BLaER1 (cell line): Measurements from ENCODE around the gene MYO1E.

ENCODE experiments used
- H3K27ac ChIP-seq: shearing (Covaris generic); formaldehyde crosslinking; 2 replicates; pipeline ENCODE4 v1.8.1; 2022
- H3K27me3 ChIP-seq: shearing (Covaris generic); formaldehyde crosslinking; 2 replicates; pipeline ENCODE4 v1.8.1; 2022
- H3K36me3 ChIP-seq: shearing (Covaris generic); formaldehyde crosslinking; 2 replicates; pipeline ENCODE4 v1.8.1; 2022
- H3K4me1 ChIP-seq: shearing (Covaris generic); formaldehyde crosslinking; 2 replicates; pipeline ENCODE4 v1.8.1; 2022
- H3K4me2 ChIP-seq: shearing (Covaris generic); formaldehyde crosslinking; 2 replicates; pipeline ENCODE4 v1.8.1; 2022
- H3K4me3 ChIP-seq: shearing (Covaris generic); formaldehyde crosslinking; 2 replicates; pipeline ENCODE4 v1.8.1; 2022
- H3K9ac ChIP-seq: shearing (Covaris generic); formaldehyde crosslinking; 2 replicates; pipeline ENCODE4 v1.8.1; 2022
- H3K9me3 ChIP-seq: shearing (Covaris generic); formaldehyde crosslinking; 2 replicates; pipeline ENCODE4 v1.8.1; 2022
- H4K20me1 ChIP-seq: shearing (Covaris generic); formaldehyde crosslinking; 2 replicates; pipeline ENCODE4 v1.8.1; 2022
- Cebpa-rat ChIP-seq: shearing (Covaris generic); IDR thresholded peaks from 2 replicates; pipeline ENCODE4 v1.8.1; 2022

Gene MYO1E

DNA sequence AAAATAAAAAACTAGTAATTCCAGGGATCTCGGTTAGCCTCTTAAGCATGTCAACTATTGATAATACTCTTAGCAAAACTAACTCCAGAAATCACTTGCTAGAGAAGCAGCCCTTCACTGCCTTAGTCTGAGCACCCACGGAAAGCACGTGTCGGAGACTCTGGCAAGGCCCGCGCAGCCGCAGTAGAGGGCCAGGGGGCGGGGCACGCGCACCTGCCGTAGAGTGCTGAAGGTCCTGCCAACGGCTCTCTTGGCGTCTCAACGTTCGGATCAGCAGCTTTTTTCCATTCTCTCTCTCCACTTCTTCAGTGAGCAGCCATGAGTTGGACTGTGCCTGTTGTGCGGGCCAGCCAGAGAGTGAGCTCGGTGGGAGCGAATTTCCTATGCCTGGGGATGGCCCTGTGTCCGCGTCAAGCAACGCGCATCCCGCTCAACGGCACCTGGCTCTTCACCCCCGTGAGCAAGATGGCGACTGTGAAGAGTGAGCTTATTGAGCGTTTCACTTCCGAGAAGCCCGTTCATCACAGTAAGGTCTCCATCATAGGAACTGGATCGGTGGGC is 166.0 kb downstream of the MYO1E start, which contains the start of gene LDHAL6B:
Gene LDHAL6B, plus strand, starts transcription at position 221 of the 561 bp plus-strand sequence. Its CDS starts 98 bp downstream, at position 319.
- Histone ChIP-seq H3K27me3 (no peaks in the 10 kb centered on the region), H3K4me1 (no peaks in the 10 kb centered on the region), H3K36me3 (no peaks in the 10 kb centered on the region), H3K9me3 (no peaks in the 10 kb centered on the region), H3K27ac (no peak within 1 kb of the TSS), H3K4me2 (no peak within 1 kb of the TSS), H4K20me1 (no peaks in the 10 kb centered on the region), H3K9ac (no peak within 1 kb of the TSS), H3K4me3 (no peak within 1 kb of the TSS)
- no peak for TF ChIP-seq Cebpa-rat

DNA sequence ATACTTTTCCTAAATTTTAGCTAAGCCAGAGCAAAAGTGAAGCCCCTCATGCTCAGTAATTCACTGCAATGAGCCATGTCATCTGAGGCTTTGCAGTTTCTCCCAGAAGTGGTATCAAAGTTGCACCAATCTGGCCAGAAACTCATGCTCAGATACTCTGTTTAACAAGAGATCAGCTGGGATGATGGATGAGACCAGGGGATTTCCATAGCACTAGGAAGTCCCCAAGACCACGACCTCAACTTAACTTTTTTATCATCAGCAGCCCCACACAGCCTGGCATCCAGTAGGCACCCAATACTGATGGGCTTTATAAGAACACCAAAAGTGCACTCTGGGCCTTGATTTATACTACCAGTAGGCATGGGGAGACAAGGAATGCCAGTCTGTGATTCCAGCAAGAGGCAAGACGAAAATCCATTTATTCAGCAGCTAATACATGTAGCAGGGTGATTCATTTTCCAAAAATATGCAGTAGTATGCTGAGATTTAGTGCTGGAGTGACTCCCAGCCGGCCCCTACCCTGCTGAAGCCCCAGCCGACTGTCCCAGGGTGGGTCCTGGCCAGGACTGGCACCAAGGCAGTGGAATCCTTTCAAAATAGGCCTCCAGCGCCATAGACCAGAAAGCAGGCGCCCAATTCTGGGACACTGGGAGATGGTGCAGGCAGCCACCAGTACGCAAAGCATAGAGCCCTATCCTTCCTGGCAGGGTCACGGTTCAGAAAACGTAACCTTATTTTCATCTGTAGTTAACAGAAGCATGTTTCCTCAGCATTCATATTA is 166.6 kb downstream of the MYO1E start:
- Histone ChIP-seq H3K36me3 (no peaks in the 10 kb centered on the region), H3K4me3 (no peak overlapping the region), H3K27ac (no peak overlapping the region), H3K9me3 (no peaks in the 10 kb centered on the region), H3K4me2 (no peak overlapping the region), H3K27me3 (no peaks in the 10 kb centered on the region), H3K4me1 (no peaks in the 10 kb centered on the region), H3K9ac (no peak overlapping the region), H4K20me1 (no peaks in the 10 kb centered on the region)
- no peak for TF ChIP-seq Cebpa-rat

DNA sequence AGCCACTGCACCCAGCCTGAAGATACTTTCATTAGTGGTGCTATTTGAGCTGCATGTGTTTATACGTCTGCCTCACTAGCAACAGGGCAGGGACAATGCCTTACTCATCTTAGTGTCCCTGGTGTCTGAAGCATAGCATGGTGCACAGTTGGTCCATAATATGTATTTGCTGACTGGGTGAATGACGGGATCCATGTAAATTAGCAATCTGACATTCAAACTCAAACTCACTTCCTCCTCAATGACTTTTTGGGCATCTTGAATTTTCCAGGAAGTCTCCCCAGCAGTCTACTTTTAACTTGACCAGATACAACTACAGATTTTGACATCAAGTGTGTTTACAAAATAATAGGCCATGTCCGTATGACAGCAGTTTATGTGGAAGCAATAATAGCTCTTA is 169.0 kb downstream of the MYO1E start:
- H4K20me1 ChIP-seq, result no peaks in the 10 kb centered on the region
- TF ChIP-seq Cebpa-rat, result no peak

DNA sequence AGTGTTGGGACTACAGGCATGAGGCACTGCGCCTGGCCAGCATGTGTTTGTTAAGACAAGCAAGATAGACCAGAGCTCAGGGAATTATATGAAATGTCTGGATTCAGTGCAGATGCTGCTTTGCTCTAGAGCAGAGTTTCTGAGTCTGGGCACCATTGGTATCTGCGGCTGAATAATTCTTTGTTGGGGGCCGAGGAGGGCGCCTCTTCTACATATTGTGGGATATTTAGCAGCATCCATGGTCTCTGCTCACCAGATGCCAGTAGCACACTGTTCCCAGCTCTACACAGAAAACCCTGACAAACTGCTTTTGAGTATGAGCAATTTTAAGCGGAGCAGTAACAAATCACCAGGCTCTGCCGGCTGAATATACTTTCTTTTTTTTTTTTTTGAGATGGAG is 169.7 kb downstream of the MYO1E start:
- Histone ChIP-seq H3K4me3 (no peak overlapping the region), H3K4me1 (no peaks in the 10 kb centered on the region), H4K20me1 (no peaks in the 10 kb centered on the region), H3K9me3 (no peaks in the 10 kb centered on the region), H3K27ac (no peak overlapping the region), H3K9ac (no peak overlapping the region), H3K4me2 (no peak overlapping the region), H3K27me3 (no peaks in the 10 kb centered on the region), H3K36me3 (no peaks in the 10 kb centered on the region)
- TF ChIP-seq Cebpa-rat, result no peak

More for the DNA sequence above, 169.0 kb downstream of the MYO1E start:
- no peaks in the 10 kb centered on the region for H3K9me3 ChIP-seq
- no peaks in the 10 kb centered on the region for H3K4me1 ChIP-seq
- H3K9ac ChIP-seq, result no peak overlapping the region
- H3K4me2 ChIP-seq, result no peak overlapping the region
- no peak overlapping the region for H3K4me3 ChIP-seq
- H3K36me3 ChIP-seq, result no peaks in the 10 kb centered on the region
- H3K27me3 ChIP-seq, result no peaks in the 10 kb centered on the region
- no peak overlapping the region for H3K27ac ChIP-seq

DNA sequence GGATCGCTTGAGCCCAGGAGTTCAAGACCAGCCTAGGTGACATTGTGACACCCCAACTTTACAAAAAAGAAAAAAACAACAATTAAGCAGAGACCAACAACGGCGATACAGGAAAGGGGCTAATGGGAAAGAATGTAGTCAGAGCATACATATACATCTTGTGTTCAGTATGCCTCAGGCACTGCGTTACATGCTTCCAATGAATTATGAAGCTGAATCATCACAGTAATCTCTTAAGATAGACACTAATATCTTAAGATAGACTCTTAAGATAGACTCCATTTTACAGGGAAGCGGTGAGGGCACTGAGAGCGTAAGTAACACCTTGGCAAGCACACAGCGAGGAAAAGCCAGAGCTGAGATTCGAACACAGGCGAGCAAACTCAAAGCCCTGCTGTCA is 172.1 kb downstream of the MYO1E start:
- no peak overlapping the region for H3K4me2 ChIP-seq
- no peaks in the 10 kb centered on the region for H4K20me1 ChIP-seq
- no peaks in the 10 kb centered on the region for H3K36me3 ChIP-seq
- no peaks in the 10 kb centered on the region for H3K27me3 ChIP-seq
- no peaks in the 10 kb centered on the region for H3K9me3 ChIP-seq
- H3K4me1 ChIP-seq, result no peaks in the 10 kb centered on the region
- H3K27ac ChIP-seq, result no peak overlapping the region
- no peak for TF ChIP-seq Cebpa-rat
- no peak overlapping the region for H3K9ac ChIP-seq
- H3K4me3 ChIP-seq, result no peak overlapping the region

DNA sequence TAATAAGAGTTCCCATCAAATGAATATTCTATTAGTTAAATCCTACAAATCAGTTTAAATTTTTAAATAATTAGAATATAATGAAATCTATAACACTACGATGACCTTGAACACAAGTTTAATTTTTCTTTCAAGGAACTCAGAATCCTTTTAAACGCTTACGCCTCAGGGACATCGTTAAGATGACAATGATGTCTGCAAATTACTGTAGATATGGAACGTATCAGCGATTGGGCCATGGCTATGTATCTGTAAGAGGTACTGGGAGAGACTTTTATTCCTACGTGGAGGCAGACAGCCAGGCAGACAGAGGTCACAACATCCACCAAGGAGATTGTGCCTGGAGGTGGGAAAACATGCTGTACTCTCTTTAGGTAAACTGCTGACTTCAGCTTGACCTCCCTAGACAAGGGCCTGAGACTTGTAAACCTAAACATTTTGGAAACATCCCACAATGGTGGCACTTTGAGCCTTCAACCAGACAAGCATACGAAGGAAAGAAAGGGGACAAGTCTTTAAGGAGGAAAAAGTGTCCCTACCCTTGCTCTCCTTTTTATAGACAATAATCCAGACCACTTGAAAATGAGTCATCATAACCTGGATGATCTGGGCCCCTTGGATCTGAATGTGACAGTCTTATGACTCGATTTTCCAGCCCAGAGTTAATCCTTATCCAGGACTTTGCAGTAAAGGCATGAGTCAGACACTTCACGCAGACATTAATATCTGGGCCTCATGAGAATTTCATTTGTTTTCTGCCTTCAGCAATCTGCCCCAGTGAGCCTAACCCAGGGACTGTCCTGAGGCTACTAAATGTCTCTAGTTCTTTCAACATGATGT is 172.8 kb downstream of the MYO1E start:
- Histone ChIP-seq H4K20me1 (no peaks in the 10 kb centered on the region), H3K36me3 (no peaks in the 10 kb centered on the region), H3K4me3 (no peak overlapping the region), H3K4me2 (no peak overlapping the region), H3K9ac (no peak overlapping the region), H3K9me3 (no peaks in the 10 kb centered on the region), H3K27ac (no peak overlapping the region), H3K4me1 (no peaks in the 10 kb centered on the region), H3K27me3 (no peaks in the 10 kb centered on the region)
- TF ChIP-seq Cebpa-rat, result no peak

DNA sequence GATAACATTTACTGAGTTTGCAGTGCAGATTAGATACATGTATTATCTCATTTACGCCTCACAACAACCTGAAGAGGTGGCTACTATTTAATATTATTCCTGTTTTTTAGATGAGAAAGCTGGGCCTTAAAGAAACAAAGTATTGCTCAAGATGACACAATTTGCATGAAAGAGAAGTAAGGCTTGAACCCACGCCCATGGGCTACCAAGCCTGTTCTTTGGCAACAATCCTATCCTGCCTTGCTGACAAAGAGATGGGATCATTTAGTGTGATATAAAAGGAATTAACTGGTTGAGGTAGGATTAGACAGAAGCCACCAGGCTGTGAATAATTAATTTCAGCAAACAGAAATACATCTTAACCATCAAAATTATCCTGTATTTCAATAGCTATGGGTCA is 175.2 kb downstream of the MYO1E start:
- Histone ChIP-seq H3K4me1 (no peaks in the 10 kb centered on the region), H3K9me3 (no peaks in the 10 kb centered on the region), H3K4me2 (no peak overlapping the region), H3K27ac (no peak overlapping the region), H3K9ac (no peak overlapping the region), H3K36me3 (no peaks in the 10 kb centered on the region), H3K4me3 (no peak overlapping the region), H4K20me1 (no peaks in the 10 kb centered on the region), H3K27me3 (no peaks in the 10 kb centered on the region)
- no peak for TF ChIP-seq Cebpa-rat

DNA sequence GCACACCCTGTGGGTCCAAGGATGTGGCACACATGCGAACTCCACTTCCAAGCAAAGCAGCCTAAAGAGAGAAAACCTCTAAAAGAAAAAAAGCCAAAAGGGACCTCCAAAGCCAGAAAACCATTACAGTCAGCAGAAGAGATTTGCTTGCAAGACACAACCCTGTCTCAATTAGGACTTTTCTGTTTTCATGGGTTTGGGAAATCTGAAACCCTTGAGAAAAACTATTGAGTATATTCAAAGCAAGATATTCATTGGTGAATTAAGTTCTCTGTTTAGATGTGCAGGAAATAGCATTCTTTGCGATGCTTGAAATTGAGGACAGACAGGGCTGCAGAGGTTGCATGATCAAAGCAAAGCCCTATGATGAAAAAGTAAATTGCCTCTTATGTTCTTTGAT is 176.3 kb downstream of the MYO1E start:
- no peak for TF ChIP-seq Cebpa-rat
- no peaks in the 10 kb centered on the region for H3K36me3 ChIP-seq

DNA sequence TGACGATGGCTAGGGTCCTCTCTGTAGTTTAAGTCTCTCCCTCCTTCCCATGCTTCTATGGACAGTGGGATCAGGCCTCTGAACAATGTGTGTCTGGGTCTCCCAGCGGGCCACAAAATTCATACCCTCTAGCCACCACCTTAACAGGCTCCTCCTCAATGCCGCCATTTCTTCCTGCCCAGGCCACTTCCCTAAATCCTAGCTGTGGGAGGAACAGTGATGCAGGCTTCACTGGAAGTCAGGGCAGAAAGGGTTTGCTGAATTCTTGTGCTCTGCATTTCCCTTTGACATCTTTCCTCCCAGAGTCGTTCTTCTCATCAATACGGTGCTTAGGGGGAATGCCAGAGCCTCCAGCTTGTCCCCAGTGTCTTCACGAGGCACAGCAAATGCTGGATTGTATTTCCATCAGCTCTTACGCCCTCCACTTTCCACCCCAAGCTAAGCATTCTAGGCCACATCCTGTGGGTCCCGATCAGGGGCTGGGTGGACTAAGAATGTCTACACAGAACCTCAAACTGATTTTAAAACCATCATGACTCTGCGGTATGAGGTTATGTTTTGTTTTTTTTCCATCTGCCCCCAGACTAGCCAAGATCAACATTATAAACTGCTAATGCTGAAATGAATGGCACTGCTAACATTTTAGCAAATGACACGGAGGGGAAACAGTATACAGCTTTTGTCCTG is 177.9 kb downstream of the MYO1E start:
- H3K9me3 ChIP-seq, result no peaks in the 10 kb centered on the region
- TF ChIP-seq Cebpa-rat, result no peak
- H3K4me3 ChIP-seq, result no peak overlapping the region
- H3K4me1 ChIP-seq, result no peaks in the 10 kb centered on the region
- H3K36me3 ChIP-seq, result no peaks in the 10 kb centered on the region
- H4K20me1 ChIP-seq, result no peaks in the 10 kb centered on the region
- no peak overlapping the region for H3K27ac ChIP-seq
- no peak overlapping the region for H3K9ac ChIP-seq
- no peak overlapping the region for H3K4me2 ChIP-seq
- no peaks in the 10 kb centered on the region for H3K27me3 ChIP-seq

More for the DNA sequence above, 176.3 kb downstream of the MYO1E start:
- Histone ChIP-seq H3K9me3 (no peaks in the 10 kb centered on the region), H3K27ac (no peak overlapping the region), H3K27me3 (no peaks in the 10 kb centered on the region), H3K4me2 (no peak overlapping the region), H3K9ac (no peak overlapping the region), H4K20me1 (no peaks in the 10 kb centered on the region), H3K4me3 (no peak overlapping the region), H3K4me1 (no peaks in the 10 kb centered on the region)
